ENCODE measurements around the gene SPATS2.
A peak's percentile ranks its signal among the peaks of the same experiment; 100 is the strongest.
"Not testable (repeated sequence)": the region's sequence is repeated elsewhere in the genome, so short reads cannot be mapped to it uniquely, and the experiment has no call there.

SPATS2 gene

GRCh38 chr12:49414364-49414763, 47.1 kb downstream of the SPATS2 start:
- DNase-seq: peak; percentile 37

DNA sequence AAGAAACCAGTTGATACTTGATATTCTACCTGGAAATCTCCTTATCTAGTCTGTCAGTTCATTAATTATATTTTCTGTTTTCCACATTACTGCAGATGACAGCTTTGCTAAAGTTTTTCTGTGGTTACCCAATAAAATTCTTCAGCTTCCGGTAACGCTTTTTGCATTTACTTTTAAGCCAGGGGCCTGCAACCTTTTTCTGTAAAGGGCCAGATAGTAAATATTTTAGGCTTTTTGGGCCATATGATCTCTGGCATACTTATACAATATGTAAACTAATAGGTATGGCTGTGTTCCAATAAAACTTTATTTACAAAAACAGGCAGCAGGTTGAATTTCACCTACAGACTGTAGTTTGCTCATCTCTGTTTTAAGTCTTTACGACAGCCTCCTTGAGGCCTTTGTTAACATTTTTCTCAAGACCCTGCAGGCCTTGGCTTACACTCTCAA, 48.3 kb downstream of the SPATS2 start:
- DNase-seq: peak; percentile 60

GRCh38 chr12:49416892-49417291, 49.6 kb downstream of the SPATS2 start:
- DNase-seq: no peak

GRCh38 chr12:49417558-49417957, 50.3 kb downstream of the SPATS2 start:
- no peak for DNase-seq

- DNase-seq: no peak
Measured at GRCh38 chr12:49420556-49420955, 53.3 kb downstream of the SPATS2 start.

DNA sequence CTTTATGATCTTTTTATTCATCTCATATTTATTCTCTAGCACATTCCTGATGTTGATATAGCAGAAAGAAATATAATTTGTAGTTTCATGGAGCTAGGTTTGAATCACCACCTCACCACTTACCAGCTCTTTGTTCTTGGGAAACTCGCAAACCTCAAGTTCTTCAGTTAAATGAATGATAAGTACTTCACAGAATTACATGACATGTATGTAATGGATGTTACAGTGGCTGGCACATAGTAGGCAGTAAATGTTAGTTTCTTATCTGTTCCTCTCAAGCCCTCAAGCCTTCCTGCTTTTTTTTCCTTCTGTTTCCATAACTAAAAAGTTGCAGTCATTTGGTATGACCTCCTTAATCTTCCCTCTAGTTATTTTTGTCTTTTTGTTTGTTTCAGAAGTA, 54.9 kb downstream of the SPATS2 start:
- DNase-seq: peak; percentile 82

DNA sequence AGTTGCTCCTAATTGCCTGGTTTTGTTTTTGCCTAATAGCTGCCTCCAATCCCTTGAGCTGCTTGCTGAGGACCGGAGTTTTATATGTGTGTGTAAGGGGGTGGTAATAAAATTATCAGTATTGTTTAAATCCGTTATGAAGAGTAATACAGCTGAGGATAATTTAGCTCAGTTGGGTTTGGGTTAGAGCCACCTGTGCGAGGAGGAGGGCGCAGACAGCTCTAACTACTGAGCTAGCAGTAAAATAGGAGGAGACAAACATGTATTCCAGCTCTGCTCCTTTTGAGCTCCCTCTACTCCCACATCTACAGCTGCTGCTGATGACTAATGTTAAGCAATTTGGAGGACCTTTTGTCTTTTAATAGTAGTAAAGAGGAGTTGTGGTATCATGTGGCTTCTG, 61.5 kb downstream of the SPATS2 start:
- DNase-seq: no peak

- no peak for DNase-seq
Measured at GRCh38 chr12:49432616-49433015, 65.4 kb downstream of the SPATS2 start.

DNA sequence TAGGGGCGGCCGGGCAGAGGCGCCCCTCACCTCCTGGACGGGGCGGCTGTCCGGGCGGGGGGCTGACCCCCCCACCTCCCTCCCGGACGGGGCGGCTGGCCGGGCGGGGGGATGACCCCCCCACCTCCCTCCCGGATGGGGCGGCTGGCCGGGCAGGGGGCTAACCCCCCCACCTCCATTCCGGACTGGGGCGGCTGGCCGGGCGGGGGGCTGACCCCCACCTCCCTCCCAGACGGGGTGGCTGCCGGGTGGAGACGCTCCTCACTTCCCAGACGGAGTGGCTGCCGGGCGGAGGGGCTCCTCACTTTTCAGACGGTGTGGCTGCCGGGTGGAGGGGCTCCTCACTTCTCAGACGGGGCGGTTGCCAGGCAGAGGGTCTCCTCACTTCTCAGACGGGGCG, 69.5 kb downstream of the SPATS2 start:
- DNase-seq: not testable (repeated sequence)

- no peak for DNase-seq
Measured at GRCh38 chr12:49439042-49439441, 71.8 kb downstream of the SPATS2 start.

GRCh38 chr12:49440035-49440434, 72.8 kb downstream of the SPATS2 start:
- no peak for DNase-seq

- no peak for DNase-seq
Measured at GRCh38 chr12:49442915-49443314, 75.7 kb downstream of the SPATS2 start.

GRCh38 chr12:49446571-49446970, 79.3 kb downstream of the SPATS2 start:
- no peak for DNase-seq

DNA sequence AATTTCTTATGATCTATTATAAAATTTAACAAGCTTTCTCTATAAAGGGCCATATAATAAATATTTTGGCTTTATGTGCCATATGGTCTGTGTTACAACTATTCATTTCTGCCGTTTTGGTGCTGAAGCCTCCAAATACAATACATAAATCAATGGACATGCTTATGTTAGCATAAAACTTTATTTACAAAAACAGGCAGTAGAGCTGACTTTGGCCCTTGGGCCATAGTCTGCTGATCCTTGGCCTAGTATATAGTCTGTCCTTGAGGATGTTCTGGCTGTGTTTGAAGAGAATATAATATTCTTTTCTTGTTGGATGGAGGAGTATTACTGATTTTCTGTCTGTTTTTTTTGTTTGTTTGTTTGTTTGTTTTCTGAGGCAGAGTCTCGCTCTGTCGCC, 81.6 kb downstream of the SPATS2 start:
- DNase-seq: no peak

DNA sequence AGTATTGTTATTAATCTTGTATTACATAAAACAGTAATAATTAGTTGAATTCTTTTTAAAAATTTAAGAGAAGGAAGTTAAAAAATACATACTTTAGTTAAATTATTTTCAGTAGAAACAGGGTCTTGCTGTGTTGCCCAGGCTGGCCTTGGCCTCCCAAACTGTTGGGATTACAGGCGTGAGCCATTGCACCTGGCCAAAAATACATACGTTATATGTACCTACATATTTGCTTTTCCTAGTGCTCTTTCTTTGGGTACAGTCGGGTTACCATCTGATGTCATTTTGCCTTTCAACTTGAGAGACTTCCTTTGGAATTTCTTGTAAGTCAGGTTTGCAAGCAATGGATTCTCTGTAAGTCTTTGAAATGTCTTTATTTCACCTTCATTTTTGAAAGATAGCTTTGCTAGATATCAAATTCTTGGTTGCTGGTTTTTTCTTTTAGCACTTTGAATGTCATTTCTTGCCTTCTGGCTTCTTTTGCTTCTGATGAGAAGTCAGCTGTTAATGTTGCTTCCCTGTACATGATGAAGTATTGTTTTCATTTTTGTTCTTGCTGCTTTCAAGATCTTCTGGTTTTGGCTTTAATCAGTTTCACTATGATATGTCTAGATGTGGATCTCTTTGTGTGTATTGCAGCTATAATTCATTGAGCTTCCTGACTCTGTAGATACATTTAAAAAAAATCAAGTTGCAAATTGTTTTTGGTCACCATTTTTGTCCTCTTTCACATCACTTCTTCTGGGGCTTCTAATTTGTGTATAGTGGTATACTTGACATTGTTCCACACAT, 84.4 kb downstream of the SPATS2 start:
- DNase-seq: no peak

DNA sequence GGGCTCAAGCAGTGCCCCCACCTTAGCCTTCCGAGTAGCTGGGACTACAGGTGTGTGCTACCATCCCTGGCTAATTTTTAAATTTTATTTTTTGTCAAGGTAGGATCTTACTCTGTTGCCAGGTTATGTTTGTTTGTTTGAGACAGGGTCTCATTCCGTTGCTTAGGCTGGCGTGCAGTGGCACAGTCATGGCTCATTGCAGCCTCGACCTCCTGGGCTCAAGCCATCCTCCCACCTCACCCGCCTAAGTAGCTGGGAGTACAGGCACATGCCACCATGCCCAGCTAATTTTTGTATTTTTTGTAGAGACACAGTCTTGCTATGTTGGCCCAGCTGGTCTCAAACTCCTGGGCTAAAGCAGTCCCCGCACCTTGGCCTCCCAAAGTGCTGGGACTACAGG, 88.2 kb downstream of the SPATS2 start:
- DNase-seq: no peak

DNA sequence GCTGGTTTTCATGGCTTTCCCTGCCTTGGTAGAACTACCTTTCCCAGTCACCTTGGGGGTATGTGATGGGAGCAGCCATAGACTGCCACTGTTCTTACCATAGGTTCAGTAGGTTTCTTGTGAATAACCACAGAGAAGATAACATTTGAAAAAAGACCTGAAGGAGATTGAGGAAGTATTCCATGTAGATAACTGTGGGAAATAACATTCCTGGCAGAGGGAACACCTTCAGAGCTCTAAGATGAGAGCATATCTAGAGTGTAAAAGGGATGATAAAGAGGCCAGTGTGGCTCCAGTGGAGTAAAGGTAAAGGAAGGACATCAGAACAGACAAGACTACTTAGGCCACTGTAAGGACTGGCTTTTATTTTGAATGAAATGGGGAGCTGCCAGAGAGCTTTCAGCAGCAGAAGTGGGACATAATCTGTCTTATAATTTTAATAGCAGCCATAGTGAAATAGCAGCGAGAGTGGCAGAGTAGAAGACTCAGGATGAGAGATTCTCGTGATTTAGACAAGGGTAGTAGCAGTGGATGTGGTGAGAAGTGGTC, 88.9 kb downstream of the SPATS2 start:
- no peak for DNase-seq

GRCh38 chr12:49458816-49459215, 91.6 kb downstream of the SPATS2 start:
- no peak for DNase-seq

DNA sequence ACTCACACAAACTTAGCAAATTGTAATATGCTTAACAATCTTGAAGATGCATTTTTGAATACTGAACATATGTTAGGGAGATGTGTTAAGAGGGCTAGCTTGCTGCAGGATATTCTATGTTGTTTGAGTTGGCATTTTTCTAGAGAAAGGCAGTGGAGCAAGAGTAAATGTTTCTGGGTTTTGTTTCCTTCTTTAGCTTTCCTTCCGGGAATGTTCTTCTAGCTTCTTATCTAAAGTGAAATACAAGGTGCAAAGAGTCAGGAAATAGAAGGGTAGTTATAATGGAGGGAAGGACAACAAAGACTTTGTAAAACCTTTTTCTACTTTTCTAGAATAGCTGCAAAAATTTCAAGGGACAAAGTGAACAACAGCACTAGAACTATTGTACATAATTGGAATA, 94.0 kb downstream of the SPATS2 start:
- DNase-seq: no peak

- DNase-seq: no peak
Measured at GRCh38 chr12:49462083-49462744, 95.0 kb downstream of the SPATS2 start.

DNA sequence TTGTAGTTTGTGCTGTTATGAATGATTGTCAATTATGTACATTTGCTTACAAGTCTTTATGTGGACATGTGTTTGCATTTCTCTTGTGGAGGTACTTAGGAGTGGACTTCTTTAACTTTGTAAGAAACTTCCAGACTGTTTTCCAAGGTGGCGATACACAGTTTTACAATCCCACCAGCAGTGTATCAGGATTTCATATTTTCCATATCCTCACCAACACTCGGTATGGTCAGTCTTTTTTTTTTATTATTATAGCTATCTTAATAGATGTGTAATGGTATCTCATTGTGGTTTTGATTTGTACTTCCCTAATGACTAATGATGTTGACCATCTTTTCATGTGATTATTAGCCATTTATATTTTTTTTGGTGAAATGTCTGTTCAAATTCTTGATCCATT, 97.9 kb downstream of the SPATS2 start:
- no peak for DNase-seq

- no peak for DNase-seq
Measured at GRCh38 chr12:49470986-49471385, 103.7 kb downstream of the SPATS2 start.

DNA sequence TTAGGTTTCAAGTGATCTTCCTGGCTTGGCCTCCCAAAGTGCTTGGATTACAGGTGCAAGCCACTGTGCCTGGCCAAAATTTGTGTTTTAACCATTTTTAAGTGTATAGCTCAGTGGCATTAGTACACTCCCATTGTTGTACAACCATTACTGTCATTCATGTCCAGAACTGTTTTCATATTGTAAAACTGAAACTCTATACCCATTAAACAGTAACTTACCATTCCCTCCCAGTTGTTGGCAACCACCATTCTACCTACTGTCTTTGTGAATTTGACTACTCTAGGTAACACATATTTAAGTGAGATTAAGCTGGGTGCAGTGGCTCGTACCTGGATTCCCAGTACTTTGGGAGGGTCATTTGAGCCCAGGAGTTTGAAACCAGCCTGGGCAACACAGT, 104.3 kb downstream of the SPATS2 start:
- DNase-seq: no peak

DNA sequence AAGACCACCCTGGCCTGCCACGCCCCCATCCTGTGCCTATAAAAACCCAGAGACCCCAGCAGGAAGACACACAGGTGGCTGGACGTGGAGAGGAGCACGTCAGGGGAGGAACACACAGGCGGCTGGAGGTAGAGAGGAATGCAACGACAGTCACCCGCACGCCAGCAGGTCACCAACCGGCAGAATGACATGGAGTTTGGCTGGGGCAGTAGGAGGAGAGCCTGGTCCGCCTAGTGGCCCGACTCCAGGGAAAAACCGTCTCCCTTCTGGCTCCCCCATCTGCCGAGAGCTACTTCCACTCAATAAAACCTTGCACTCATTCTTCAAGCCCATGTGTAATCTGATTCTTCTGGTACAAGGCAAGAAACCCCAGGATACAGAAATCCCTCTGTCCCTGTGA, 108.8 kb downstream of the SPATS2 start:
- no peak for DNase-seq

Measured in hematopoietic multipotent progenitor cell treated with erythropoietin and hydrocortisone succinate and interleukin-3 and kit ligand, for 8 days (in vitro differentiated cells).